ENCODE data around the gene MPIG6B.

GRCh38 chr6:31775184-31775583, 52.0 kb downstream of the MPIG6B start:
- TF ChIP-seq, protein P1, sequence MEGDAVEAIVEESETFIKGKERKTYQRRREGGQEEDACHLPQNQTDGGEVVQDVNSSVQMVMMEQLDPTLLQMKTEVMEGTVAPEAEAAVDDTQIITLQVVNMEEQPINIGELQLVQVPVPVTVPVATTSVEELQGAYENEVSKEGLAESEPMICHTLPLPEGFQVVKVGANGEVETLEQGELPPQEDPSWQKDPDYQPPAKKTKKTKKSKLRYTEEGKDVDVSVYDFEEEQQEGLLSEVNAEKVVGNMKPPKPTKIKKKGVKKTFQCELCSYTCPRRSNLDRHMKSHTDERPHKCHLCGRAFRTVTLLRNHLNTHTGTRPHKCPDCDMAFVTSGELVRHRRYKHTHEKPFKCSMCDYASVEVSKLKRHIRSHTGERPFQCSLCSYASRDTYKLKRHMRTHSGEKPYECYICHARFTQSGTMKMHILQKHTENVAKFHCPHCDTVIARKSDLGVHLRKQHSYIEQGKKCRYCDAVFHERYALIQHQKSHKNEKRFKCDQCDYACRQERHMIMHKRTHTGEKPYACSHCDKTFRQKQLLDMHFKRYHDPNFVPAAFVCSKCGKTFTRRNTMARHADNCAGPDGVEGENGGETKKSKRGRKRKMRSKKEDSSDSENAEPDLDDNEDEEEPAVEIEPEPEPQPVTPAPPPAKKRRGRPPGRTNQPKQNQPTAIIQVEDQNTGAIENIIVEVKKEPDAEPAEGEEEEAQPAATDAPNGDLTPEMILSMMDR (IDR thresholded peaks at IDR 0.05; ENCODE audit: borderline replicate concordance, extremely low read depth, low read length, poor library complexity, severe bottlenecking), result no peak
- no peak for TF ChIP-seq EZH2 (IDR thresholded peaks at IDR 0.05; ENCODE audit: borderline replicate concordance, low read depth, low read length, severe bottlenecking)
